Aorta (tissue), 5 donors: ENCODE results near the gene KIF13A. TPM values are rescaled to one million over a fixed set of nuclear protein-coding genes. Genes with fewer than 3 reads are reported as not detected.
"Not testable (repeated sequence)": the region's sequence is repeated elsewhere in the genome, so short reads cannot be mapped to it uniquely, and the experiment has no call there.

ENCODE experiments used
- ATAC-seq: fragments of 200-7000 bp; cut with Tn5 transposase; one replicate; pipeline ENCODE4 v1.9.1; 2022; ENCODE audit warnings: moderate library complexity; ENCODE audit not compliant: low FRiP score
- DNase-seq, 2 donors: peaks; one replicate each; pipeline ENCODE4 v3.0.0-alpha.2; 2020
- H3K27ac ChIP-seq, 2 donors: one replicate each; pipeline ENCODE4 v1.5.1; 2013; ENCODE audit warnings: low read length in 2 of 2, mild to moderate bottlenecking in 2 of 2, moderate library complexity in 2 of 2, control low read depth in 1 of 2, inconsistent platforms in 1 of 2, low read depth in 1 of 2
- H3K27me3 ChIP-seq, 2 donors: one replicate each; pipeline ENCODE4 v1.6.1; 2013; ENCODE audit warnings: control low read depth in 1 of 2, low read length in 1 of 2, mild to moderate bottlenecking in 1 of 2, moderate library complexity in 1 of 2; ENCODE audit not compliant: insufficient read depth in 2 of 2, control insufficient read depth in 1 of 2
- H3K36me3 ChIP-seq, 2 donors: one replicate each; pipeline ENCODE4 v1.6.1; 2013; ENCODE audit warnings: control low read depth in 1 of 2, low read length in 1 of 2, mild to moderate bottlenecking in 1 of 2; ENCODE audit not compliant: insufficient read depth in 2 of 2, control insufficient read depth in 1 of 2
- H3K4me1 ChIP-seq, 2 donors: one replicate each; pipeline ENCODE4 v1.6.1; 2013; ENCODE audit warnings: low read length in 2 of 2, control low read depth in 1 of 2, mild to moderate bottlenecking in 1 of 2, moderate library complexity in 1 of 2; ENCODE audit not compliant: insufficient read depth in 2 of 2, control insufficient read depth in 1 of 2
- H3K4me3 ChIP-seq, 2 donors: one replicate each; pipeline ENCODE4 v1.5.1; 2013; ENCODE audit warnings: low read length in 2 of 2, control low read depth in 1 of 2, mild to moderate bottlenecking in 1 of 2
- H3K9me3 ChIP-seq: one replicate; pipeline ENCODE4 v1.6.1; 2013; ENCODE audit warnings: mild to moderate bottlenecking, low read length; ENCODE audit not compliant: control insufficient read depth
- WGBS, 2 donors: extraction: QIAGEN DNeasy Blood & Tissue Kit; methylation state at CpG; one replicate each; pipeline ENCODE4 v1.1.7; 2013; 5-methylcytosine and 5-hydroxymethylcytosine counted together
- intact Hi-C, 2 donors: fragments of 100-400 bp; cut with DNase I; formaldehyde crosslinking; loops; one replicate each; pipeline versions ENCODE4 v1.14.2 to v1.15.0; 2022
- polyA plus RNA-seq, 2 donors: library from polyadenylated mRNA; stranded (reverse); fragments of 200-250 nt; gene quantifications; one replicate each; pipeline ENCODE4 v1.2.3, GENCODE V29; 2013
- total RNA-seq, 2 donors: library from RNA; stranded (reverse); fragmentation: NEBNext Ultra II Directional; extraction: Animal tissue kit (Norgen Biotek cat#: 25700); gene quantifications; one replicate each; pipeline ENCODE4 v1.2.1, GENCODE V29; 2021
- donor health status: healthy with polysubstance abuse.
- donor health status: Bipolar disorder and iron deficiency.
- donor health status: DM: no; HTN: no; CAD: no.
- donor health status: DM: no; HTN: no; CAD: no.
- donor health status: DM: yes; HTN: yes; CAD: no.

Gene KIF13A
- total and polyA plus RNA-seq, 4 donors = 52.6 to 109 (median 72.6) TPM

GRCh38 chr6:17979479-17979878, 8.0 kb downstream of the KIF13A start:
- Histone ChIP-seq H3K36me3 (no peaks in the 10 kb centered on the region), H3K27me3 (no peaks in the 10 kb centered on the region), H3K4me3 (no peak overlapping the region), H3K9me3 (no peaks in the 10 kb centered on the region), H3K27ac (no peak overlapping the region), H3K4me1 (no peaks in the 10 kb centered on the region)
- DNase-seq = no peak
- intact Hi-C loops = no loop called here
- ATAC-seq = no peak

DNA sequence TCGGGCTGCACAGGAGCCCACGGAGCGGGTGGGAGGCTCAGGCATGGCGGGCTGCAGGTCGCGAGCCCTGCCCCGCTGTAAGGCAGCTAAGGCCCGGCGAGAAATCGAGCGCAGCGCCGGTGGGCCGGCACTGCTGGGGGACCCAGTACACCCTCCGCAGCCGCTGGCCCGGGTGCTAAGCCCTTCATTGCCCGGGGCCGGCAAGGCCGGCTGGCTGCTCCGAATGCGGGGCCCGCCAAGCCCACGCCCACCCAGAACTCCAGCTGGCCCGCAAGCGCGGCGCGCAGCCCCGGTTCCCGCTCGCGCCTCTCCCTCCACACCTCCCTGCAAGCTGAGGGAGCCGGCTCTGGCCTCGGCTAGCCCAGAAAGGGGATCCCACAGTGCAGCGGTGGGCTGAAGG, 11.2 kb downstream of the KIF13A start:
- WGBS, 2 donors = 97 to 100% methylated on average over 23 to 36 of the region's 36 CpGs
- H3K27me3 ChIP-seq, H3K4me3 ChIP-seq, DNase-seq, intact Hi-C loops, ATAC-seq, H3K36me3 ChIP-seq, H3K4me1 ChIP-seq, H3K27ac ChIP-seq, H3K9me3 ChIP-seq: not testable (repeated sequence)

DNA sequence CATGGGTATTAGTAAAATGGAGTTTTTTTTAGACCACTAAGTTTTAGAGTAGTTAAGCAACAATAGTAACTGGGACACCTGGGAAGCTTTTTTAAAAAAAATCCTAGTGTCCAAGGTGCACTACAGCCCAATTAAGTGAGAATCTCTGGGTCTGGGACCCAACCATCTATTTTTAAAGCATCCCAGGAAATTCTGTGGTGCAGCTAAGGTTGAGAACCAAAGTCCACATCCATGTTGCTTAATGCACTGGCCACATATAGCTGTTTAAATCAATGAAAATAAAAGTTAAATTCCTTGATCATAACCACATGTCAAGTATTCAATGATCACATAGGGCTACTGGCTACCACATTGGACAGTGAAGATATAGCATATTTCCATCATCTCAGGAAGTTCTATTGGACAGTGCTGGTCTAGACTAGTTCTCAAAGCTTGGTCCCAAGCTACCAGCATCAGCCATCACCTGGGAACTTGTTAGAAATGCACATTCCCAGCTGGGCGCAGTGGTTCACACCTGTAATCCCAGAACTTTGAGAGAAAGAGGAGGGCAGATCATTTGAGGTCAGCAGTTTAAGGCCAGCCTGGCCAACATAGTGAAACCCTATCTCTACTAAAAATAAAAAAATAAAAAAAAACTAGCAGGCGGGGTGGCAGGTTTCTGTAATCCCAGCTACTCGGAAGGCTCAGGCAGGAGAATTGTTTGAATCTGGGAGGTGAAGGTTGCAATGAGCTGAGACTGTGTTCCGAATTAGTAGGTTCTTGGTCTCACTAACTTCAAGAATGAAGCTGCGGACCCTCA, 12.7 kb downstream of the KIF13A start:
- Histone ChIP-seq H3K36me3 (no peaks in the 10 kb centered on the region), H3K27me3 (no peaks in the 10 kb centered on the region), H3K4me1 (peaks cover 0 to 4% of the 10 kb centered on the region in 2 donors), H3K4me3 (no peak overlapping the region), H3K27ac (no peak overlapping the region), H3K9me3 (no peaks in the 10 kb centered on the region)
- no peak for ATAC-seq
- no peak for DNase-seq
- intact Hi-C loops = loop anchor here in 1 of 2 donors (5.0 kb wide), 1 partner anchor 42 kb away; no protein-coding TSS in a partner anchor
- 85 to 88% methylated on average over 5 of the region's 5 CpGs for WGBS, 2 donors

DNA sequence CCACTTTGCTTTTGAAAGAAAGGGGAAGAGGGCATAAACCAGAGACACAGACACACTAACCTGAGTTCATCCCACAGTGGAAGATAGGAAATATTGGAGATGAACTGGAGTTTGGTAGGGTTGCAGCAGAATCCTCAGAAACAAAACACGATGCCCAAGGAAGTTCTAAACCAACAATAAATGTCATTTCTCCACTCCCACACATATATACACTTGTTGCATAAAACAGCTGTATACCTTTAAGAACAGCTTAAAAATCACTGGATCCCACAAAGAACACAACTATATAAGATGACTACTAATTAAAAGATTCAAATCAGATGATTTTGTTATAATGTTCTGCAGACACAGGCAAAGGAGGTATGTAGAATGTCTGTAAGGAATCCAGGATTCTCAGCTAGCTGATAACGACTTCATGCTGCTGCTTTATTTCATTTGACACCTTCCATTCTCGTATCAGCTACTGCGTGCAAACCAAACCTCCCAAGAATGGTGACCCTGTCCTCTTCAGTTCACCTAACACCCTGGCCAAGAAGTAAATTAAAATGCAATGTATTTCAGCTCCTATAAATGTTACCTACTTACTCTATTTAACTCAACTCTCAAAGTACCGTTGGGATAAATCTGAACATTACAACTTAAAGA, 14.3 kb downstream of the KIF13A start:
- peak overlapping the region; percentile 9 to 36 for H3K27ac ChIP-seq
- DNase-seq = no peak
- peaks cover 0 to 4% of the 10 kb centered on the region in 2 donors for H3K4me1 ChIP-seq
- WGBS, 2 donors = 54 to 58% methylated on average over 5 of the region's 5 CpGs
- H3K4me3 ChIP-seq = no peak overlapping the region
- no peaks in the 10 kb centered on the region for H3K9me3 ChIP-seq
- ATAC-seq = no peak
- no peaks in the 10 kb centered on the region for H3K27me3 ChIP-seq
- intact Hi-C loops = loop anchor here in 1 of 2 donors (5.0 kb wide), 1 partner anchor 41 kb away; no protein-coding TSS in a partner anchor
- no peaks in the 10 kb centered on the region for H3K36me3 ChIP-seq

- Histone ChIP-seq H3K9me3 (no peaks in the 10 kb centered on the region), H3K4me1 (peaks cover 0 to 6% of the 10 kb centered on the region in 2 donors), H3K27ac (peak overlapping the region; percentile 9 to 36), H3K36me3 (no peaks in the 10 kb centered on the region), H3K4me3 (no peak overlapping the region), H3K27me3 (no peaks in the 10 kb centered on the region)
- ATAC-seq (no peak), DNase-seq (no peak)
- WGBS, 2 donors = 66 to 73% methylated on average over 7 of the region's 7 CpGs
- intact Hi-C loops = loop anchor here in 1 of 2 donors (5.0 kb wide), 1 partner anchor 40 kb away; no protein-coding TSS in a partner anchor
These were observed 15.1 kb downstream of the KIF13A start for GRCh38 chr6:17972074-17972952.

- H3K4me3 ChIP-seq = no peak overlapping the region
- no peak overlapping the region for H3K27ac ChIP-seq
- no peaks in the 10 kb centered on the region for H3K9me3 ChIP-seq
- 43 to 45% methylated on average over 7 of the region's 7 CpGs for WGBS, 2 donors
- intact Hi-C loops = loop anchor here in 1 of 2 donors (5.0 kb wide), 1 partner anchor 39 kb away; no protein-coding TSS in a partner anchor
- no peaks in the 10 kb centered on the region for H3K27me3 ChIP-seq
- DNase-seq (peak in 1 of 2 donors; percentile 72), ATAC-seq (peak; percentile 78)
- H3K4me1 ChIP-seq = peaks cover 0 to 8% of the 10 kb centered on the region in 2 donors
- no peaks in the 10 kb centered on the region for H3K36me3 ChIP-seq
These were observed 16.0 kb downstream of the KIF13A start for GRCh38 chr6:17971128-17972073.

GRCh38 chr6:17968876-17969275, 18.6 kb downstream of the KIF13A start:
- H3K27me3 ChIP-seq = no peaks in the 10 kb centered on the region
- no peaks in the 10 kb centered on the region for H3K36me3 ChIP-seq
- H3K4me1 ChIP-seq = peaks cover 0 to 8% of the 10 kb centered on the region in 2 donors
- DNase-seq (no peak), ATAC-seq (no peak)
- H3K4me3 ChIP-seq = no peak overlapping the region
- H3K27ac ChIP-seq = no peak overlapping the region
- 52 to 59% methylated on average over 2 of the region's 2 CpGs for WGBS, 2 donors
- no peaks in the 10 kb centered on the region for H3K9me3 ChIP-seq
- intact Hi-C loops = loop anchor here in 1 of 2 donors (5.0 kb wide), 1 partner anchor 37 kb away; no protein-coding TSS in a partner anchor
